MCF 10A (cell line): ENCODE measurements around the gene ACSL5. TPM values are rescaled to one million over a fixed set of nuclear protein-coding genes. Genes with fewer than 3 reads are reported as not detected.

ENCODE experiments used
- BruUV-seq: library from RNA; stranded (reverse); fragments of 400-500 nt; replicated peaks from 2 replicates; lab custom pipeline; 2021; lab: Mats Ljungman, UMichigan
- CTCF ChIA-PET: fragments of 300-600 bp; sonication (Branson Sonifier 250); formaldehyde crosslinking; extraction: SDS; loops from one replicate; lab custom pipeline; 2021; ENCODE audit warnings: antibody characterized with exemption, inconsistent platforms; lab: Yijun Ruan, JAX
- POLR2A ChIA-PET: fragments of 300-600, 350-650 bp; sonication (Branson Sonifier 250); formaldehyde crosslinking; extraction: SDS; loops from one replicate; lab custom pipeline; 2020; ENCODE audit warnings: antibody characterized with exemption, inconsistent platforms; lab: Yijun Ruan, JAX
- DNase-seq: peaks from one replicate; pipeline ENCODE4 v3.0.0-alpha.2; 2018; ENCODE audit not compliant: unreplicated experiment
- H3K27ac Mint-ChIP-seq: one replicate; pipeline ENCODE4 v1.8.0; 2022; ENCODE audit warnings: mild to moderate bottlenecking, low read depth, mixed read lengths; ENCODE audit not compliant: unreplicated experiment
- H3K27me3 Mint-ChIP-seq: one replicate; pipeline ENCODE4 v1.8.0; 2022; ENCODE audit warnings: mixed read lengths; ENCODE audit not compliant: insufficient read depth, unreplicated experiment
- H3K36me3 Mint-ChIP-seq: one replicate; pipeline ENCODE4 v1.8.0; 2022; ENCODE audit warnings: mild to moderate bottlenecking, moderate library complexity, mixed read lengths; ENCODE audit not compliant: insufficient read depth, unreplicated experiment
- H3K4me1 Mint-ChIP-seq: one replicate; pipeline ENCODE4 v1.8.0; 2022; ENCODE audit warnings: mixed read lengths; ENCODE audit not compliant: insufficient read depth, unreplicated experiment
- H3K4me3 Mint-ChIP-seq: one replicate; pipeline ENCODE4 v1.8.0; 2022; ENCODE audit warnings: mild to moderate bottlenecking, moderate library complexity, mixed read lengths; ENCODE audit not compliant: unreplicated experiment
- H3K9me3 Mint-ChIP-seq: one replicate; pipeline ENCODE4 v1.8.0; 2022; ENCODE audit warnings: mixed read lengths; ENCODE audit not compliant: unreplicated experiment
- CTCF ChIP-seq: fragments of 200-600 bp; IDR thresholded peaks from one replicate; pipeline ENCODE4 v1.8.0; 2022; ENCODE audit warnings: antibody characterized with exemption, mild to moderate bottlenecking; ENCODE audit not compliant: unreplicated experiment
- intact Hi-C: fragments of 100-400 bp; cut with micrococcal nuclease; formaldehyde crosslinking; loops from 2 replicates; pipeline ENCODE4 v1.14.1; 2022
- total RNA-seq: library from RNA; stranded (reverse); gene quantifications from 2 replicates; pipeline ENCODE4 v1.2.3, GENCODE V29; 2022

ACSL5 gene
- total RNA-seq, 1 experiment from 2014 or later, result 0.68 TPM

GRCh38 chr10:112429654-112430230 lies 55.8 kb downstream of the ACSL5 start:
- no TSS peak for BruUV-seq
- Mint-ChIP-seq H3K4me1 (no peaks in the 10 kb centered on the region), H3K36me3 (peaks cover 51% of the 10 kb centered on the region), H3K9me3 (no peaks in the 10 kb centered on the region), H3K4me3 (no peak overlapping the region), H3K27ac (no peak overlapping the region), H3K27me3 (no peaks in the 10 kb centered on the region)
- POLR2A ChIA-PET, result interaction anchor here (0.9 kb wide), 1 partner anchor 93 kb away, joined by 3 read pairs; no protein-coding TSS in a partner anchor
- intact Hi-C loops, result loop anchor here (10.0 kb wide), 1 partner anchor 255 kb away; no protein-coding TSS in a partner anchor
- CTCF ChIA-PET, result interaction anchor here (0.5 to 1.1 kb wide), 6 partner anchors 11 to 1355 kb away, joined by 3 to 4 read pairs (median 4); no protein-coding TSS in a partner anchor
- no peak for TF ChIP-seq CTCF
- DNase-seq, result no peak

- H3K4me1 Mint-ChIP-seq, result no peaks in the 10 kb centered on the region
- no peaks in the 10 kb centered on the region for H3K9me3 Mint-ChIP-seq
- TF ChIP-seq CTCF, result no peak
- POLR2A ChIA-PET, result interaction anchor here (0.6 to 0.8 kb wide), 2 partner anchors 31 to 1293 kb away, joined by 3 read pairs; no protein-coding TSS in a partner anchor
- CTCF ChIA-PET, result interaction anchor here (0.6 to 5.6 kb wide), 7 partner anchors 11 to 1405 kb away, joined by 3 to 68 read pairs (median 17); partner anchors contain the start of gene GPAM
- H3K27ac Mint-ChIP-seq, result no peak overlapping the region
- BruUV-seq, result no TSS peak
- no peak for DNase-seq
- intact Hi-C loops, result loop anchor here (10.0 kb wide), 1 partner anchor 258 kb away; no protein-coding TSS in a partner anchor
- no peaks in the 10 kb centered on the region for H3K27me3 Mint-ChIP-seq
- no peak overlapping the region for H3K4me3 Mint-ChIP-seq
- H3K36me3 Mint-ChIP-seq, result peaks cover 63% of the 10 kb centered on the region
These were observed 59.2 kb downstream of the ACSL5 start for GRCh38 chr10:112433136-112433535.

- intact Hi-C loops, result loop anchor here (1.0 to 10.0 kb wide), 3 partner anchors 120 to 295 kb away; no protein-coding TSS in a partner anchor
- no peaks in the 10 kb centered on the region for H3K4me1 Mint-ChIP-seq
These were observed 61.2 kb downstream of the ACSL5 start for GRCh38 chr10:112434988-112435619.

More at GRCh38 chr10:112434988-112435619, 61.2 kb downstream of the ACSL5 start:
- peak; percentile 47 for TF ChIP-seq CTCF
- ChIA-PET POLR2A (interaction anchor here (0.7 to 2.4 kb wide), 8 partner anchors 11 to 252 kb away, joined by 3 to 26 read pairs (median 4); partner anchors contain the start of genes GPAM, VTI1A and ZDHHC6), CTCF (interaction anchor here (0.5 to 5.6 kb wide), 42 partner anchors 9 to 934 kb away, joined by 3 to 68 read pairs (median 5); partner anchors contain the start of genes ACSL5, GPAM, VTI1A and ZDHHC6)
- peak; percentile 45 for DNase-seq
- Mint-ChIP-seq H3K27ac (no peak overlapping the region), H3K36me3 (peaks cover 70% of the 10 kb centered on the region), H3K9me3 (no peaks in the 10 kb centered on the region), H3K27me3 (no peaks in the 10 kb centered on the region), H3K4me3 (no peak overlapping the region)
- BruUV-seq, result no TSS peak
